IMR-90 (cell line): ENCODE measurements around the gene P2RX7. TPM values are rescaled to one million over a fixed set of nuclear protein-coding genes. Genes with fewer than 3 reads are reported as not detected.

Experiments
- ATAC-seq: fragments of 200-7000 bp; cut with Tn5 transposase; 2 replicates; pipeline ENCODE4 v1.9.1; 2020; ENCODE audit warnings: low read depth, mild to moderate bottlenecking, moderate library complexity
- BruUV-seq: library from RNA; stranded (reverse); fragments of 400-500 nt; replicated peaks from 2 replicates; lab custom pipeline; 2021; lab: Mats Ljungman, UMichigan
- CTCF ChIA-PET: fragments of 300-600 bp; formaldehyde crosslinking; extraction: SDS; loops from one replicate; lab custom pipeline; 2021; ENCODE audit warnings: antibody characterized with exemption; lab: Yijun Ruan, JAX
- POLR2A ChIA-PET: fragments of 300-600 bp; sonication (Branson Sonifier 250); formaldehyde crosslinking; loops from one replicate; lab custom pipeline; 2022; ENCODE audit warnings: antibody characterized with exemption; ENCODE audit not compliant: unreplicated experiment; lab: Charles Lee
- DNase-seq: peaks from one replicate; pipeline ENCODE4 v3.0.0; 2013
- H2AFZ ChIP-seq: replicated peaks from 2 replicates; pipeline ENCODE3; 2013; ENCODE audit warnings: low read length, mild to moderate bottlenecking; ENCODE audit not compliant: poor library complexity
- H2AK5ac ChIP-seq: 2 replicates; pipeline ENCODE4 v1.6.1; 2013; ENCODE audit warnings: low read depth, low read length, inconsistent platforms
- H2AK9ac ChIP-seq: replicated peaks from 2 replicates; pipeline ENCODE3; 2013; ENCODE audit warnings: mild to moderate bottlenecking, low read depth, low read length, moderate library complexity; ENCODE audit not compliant: poor library complexity
- H2BK120ac ChIP-seq: 2 replicates; pipeline ENCODE4 v1.6.1; 2013; ENCODE audit warnings: low read depth, low read length, inconsistent platforms
- H2BK15ac ChIP-seq: 3 replicates; pipeline ENCODE4 v1.6.1; 2013; ENCODE audit warnings: low read depth, low read length, inconsistent platforms
- H2BK20ac ChIP-seq: 2 replicates; pipeline ENCODE4 v1.6.1; 2013; ENCODE audit warnings: low read depth, mild to moderate bottlenecking, inconsistent platforms, low read length, moderate library complexity
- H2BK5ac ChIP-seq: 2 replicates; pipeline ENCODE4 v1.6.1; 2013; ENCODE audit warnings: mild to moderate bottlenecking, low read depth, low read length, inconsistent platforms; ENCODE audit not compliant: poor library complexity, severe bottlenecking
- H3K14ac ChIP-seq: replicated peaks from 2 replicates; pipeline ENCODE4 v1.6.1; 2013; ENCODE audit warnings: low read depth, low read length, inconsistent platforms
- H3K18ac ChIP-seq: 2 replicates; pipeline ENCODE4 v1.6.1; 2013; ENCODE audit warnings: low read depth, low read length, control low read depth
- H3K23ac ChIP-seq: 2 replicates; pipeline ENCODE4 v1.6.1; 2013; ENCODE audit warnings: low read depth, low read length, inconsistent platforms
- H3K27ac ChIP-seq: 2 replicates; pipeline ENCODE4 v1.5.1; 2013; ENCODE audit warnings: mild to moderate bottlenecking, control low read depth, low read length; ENCODE audit not compliant: insufficient read depth
- H3K27me3 ChIP-seq: 2 replicates; pipeline ENCODE4 v1.6.1; 2013; ENCODE audit warnings: low read length; ENCODE audit not compliant: control insufficient read depth, insufficient read depth
- H3K36me3 ChIP-seq: 2 replicates; pipeline ENCODE4 v1.6.1; 2013; ENCODE audit warnings: low read length, mixed read lengths; ENCODE audit not compliant: control insufficient read depth, insufficient read depth
- H3K4ac ChIP-seq: 2 replicates; pipeline ENCODE4 v1.6.1; 2013; ENCODE audit warnings: low read depth, low read length, inconsistent platforms
- H3K4me1 ChIP-seq: 2 replicates; pipeline ENCODE4 v1.6.1; 2013; ENCODE audit warnings: low read length, mixed read lengths; ENCODE audit not compliant: control insufficient read depth, insufficient read depth
- H3K4me2 ChIP-seq: 2 replicates; pipeline ENCODE4 v1.6.1; 2013; ENCODE audit warnings: low read depth, mild to moderate bottlenecking, control low read depth, low read length, moderate library complexity
- H3K4me3 ChIP-seq: 2 replicates; pipeline ENCODE4 v1.5.1; 2013; ENCODE audit warnings: low read depth, mild to moderate bottlenecking, control low read depth, low read length, moderate library complexity; ENCODE audit not compliant: insufficient read depth
- H3K56ac ChIP-seq: 2 replicates; pipeline ENCODE4 v1.6.1; 2013; ENCODE audit warnings: low read length, inconsistent platforms; ENCODE audit not compliant: insufficient read depth; ENCODE audit errors: extremely low read depth
- H3K79me1 ChIP-seq, 2 experiments: 2 replicates each; pipeline ENCODE4 v1.6.1; 2013; ENCODE audit warnings: low read length in 2 of 2, inconsistent platforms in 1 of 2, low read depth in 1 of 2
- H3K9ac ChIP-seq: 2 replicates; pipeline ENCODE4 v1.6.1; 2013; ENCODE audit warnings: low read depth, low read length, control low read depth
- H3K9me1 ChIP-seq: 2 replicates; pipeline ENCODE4 v1.6.1; 2013; ENCODE audit warnings: low read length, inconsistent platforms; ENCODE audit not compliant: insufficient read depth
- H3K9me3 ChIP-seq: 2 replicates; pipeline ENCODE4 v1.6.1; 2013; ENCODE audit warnings: low read length; ENCODE audit not compliant: control insufficient read depth, insufficient read depth
- H4K20me1 ChIP-seq: 2 replicates; pipeline ENCODE4 v1.6.1; 2013; ENCODE audit warnings: low read length, inconsistent platforms; ENCODE audit not compliant: insufficient read depth
- H4K5ac ChIP-seq: 2 replicates; pipeline ENCODE4 v1.6.1; 2013; ENCODE audit warnings: mild to moderate bottlenecking, low read depth, low read length, control low read depth
- H4K8ac ChIP-seq, 2 experiments: 2 replicates each; pipeline ENCODE4 v1.6.1; 2013; ENCODE audit warnings: low read depth in 2 of 2, low read length in 2 of 2, control low read depth in 1 of 2, inconsistent platforms in 1 of 2
- H4K91ac ChIP-seq: 2 replicates; pipeline ENCODE4 v1.6.1; 2013; ENCODE audit warnings: low read depth, low read length, inconsistent platforms; ENCODE audit not compliant: insufficient read depth
- BHLHE40 ChIP-seq: fragments of 150-350 bp; IDR thresholded peaks from 2 replicates; pipeline ENCODE4 v1.6.1; 2016; ENCODE audit warnings: mild to moderate bottlenecking, low read depth, low read length
- ELK1 ChIP-seq: fragments of 150-350 bp; IDR thresholded peaks from 2 replicates; pipeline ENCODE4 v1.6.1; 2016; ENCODE audit warnings: low read depth, mild to moderate bottlenecking, low read length, moderate library complexity, borderline replicate concordance
- MAZ ChIP-seq: IDR thresholded peaks from 2 replicates; pipeline ENCODE4 v1.6.1; 2012; ENCODE audit warnings: low read depth, mild to moderate bottlenecking, low read length, improper control_type of control experiment, moderate library complexity, borderline replicate concordance
- MXI1 ChIP-seq: IDR thresholded peaks from 2 replicates; pipeline ENCODE4 v1.6.1; 2012; ENCODE audit warnings: low read depth, mild to moderate bottlenecking, low read length, moderate library complexity, borderline replicate concordance
- POLR2A ChIP-seq: IDR thresholded peaks from 2 replicates; pipeline ENCODE4 v1.6.1; 2012; ENCODE audit warnings: mild to moderate bottlenecking, low read depth, low read length
- SMC3 ChIP-seq: fragments of 150-350 bp; IDR thresholded peaks from 2 replicates; pipeline ENCODE4 v1.6.1; 2016; ENCODE audit warnings: low read depth, mild to moderate bottlenecking, antibody characterized with exemption, low read length, moderate library complexity
- WGBS, 2 experiments: methylation state at CpG; one replicate each; pipeline versions ENCODE4 v1.1.5 to v1.1.7; 2013; ENCODE audit warnings: missing lambda C conversion rate in 2 of 2; ENCODE audit not compliant: insufficient read length in 1 of 2; ENCODE audit errors: extremely low coverage in 2 of 2; 5-methylcytosine and 5-hydroxymethylcytosine counted together
- dilution Hi-C: fragments of 300-500 bp; cut with HindIII; formaldehyde crosslinking; loops from one replicate; pipeline ENCODE4 v1.14.3; 2018; ENCODE audit warnings: low sequenced_read_pairs; ENCODE audit not compliant: unreplicated experiment
- in situ Hi-C: fragments of 300-500 bp; cut with MboI; formaldehyde crosslinking; loops from 3 replicates; pipeline ENCODE4 v1.14.3; 2019; ENCODE audit warnings: low sequenced_read_pairs, inconsistent platforms, mixed read lengths
- intact Hi-C: fragments of 100-400 bp; cut with micrococcal nuclease; formaldehyde crosslinking; loops from 2 replicates; pipeline ENCODE4 v1.10.0; 2022
- polyA plus RNA-seq, 3 experiments: library from polyadenylated mRNA; depleted of rRNA; stranded (reverse); fragments of >200 nt; gene quantifications; 2 replicates each; pipeline ENCODE4 v1.2.3, GENCODE V29; 2012; ENCODE audit warnings: low replicate concordance in 1 of 3
- total RNA-seq: library from RNA; depleted of rRNA; stranded (reverse); fragments of >200 nt; gene quantifications from 2 replicates; pipeline ENCODE4 v1.2.3, GENCODE V29; 2012
- TF ChIP-seq, protein P1 (sequence below): fragments of 150-350 bp; IDR thresholded peaks from 2 replicates; pipeline ENCODE4 v1.6.1; 2017; ENCODE audit warnings: mild to moderate bottlenecking, antibody characterized with exemption, low read length, low read depth

P2RX7 gene
- total and polyA plus RNA-seq, 2 of the 4 experiments (the other 2 are of a cell fraction), result 0.07 to 0.18 TPM

- Histone ChIP-seq H4K5ac (no peak overlapping the region), H3K23ac (no peak overlapping the region), H3K27me3 (peaks cover 9% of the 10 kb centered on the region), H3K4me1 (no peaks in the 10 kb centered on the region), H2BK5ac (no peak overlapping the region), H3K36me3 (no peaks in the 10 kb centered on the region), H3K4me3 (no peak overlapping the region), H3K56ac (no peak overlapping the region), H2BK15ac (no peak overlapping the region), H2BK20ac (no peak overlapping the region), H3K27ac (no peak overlapping the region), H3K4ac (no peak overlapping the region), H3K4me2 (no peak overlapping the region), H3K9ac (no peak overlapping the region), H3K18ac (no peak overlapping the region), H2BK120ac (no peak overlapping the region), H2AK5ac (no peak overlapping the region), H2AK9ac (no peak overlapping the region), H4K91ac (no peak overlapping the region), H4K20me1 (no peaks in the 10 kb centered on the region), H3K9me1 (no peaks in the 10 kb centered on the region; the same call in 1 of the 2 replicates), H3K9me3 (no peaks in the 10 kb centered on the region), H2AFZ (no peak overlapping the region), H3K79me1 (no peaks in the 10 kb centered on the region), H3K14ac (no peak overlapping the region), H4K8ac (no peak overlapping the region)
- in situ Hi-C loops (no loop called here), dilution Hi-C loops (no loop called here), intact Hi-C loops (no loop called here)
- no CpG with 5 or more reads among the region's 9 CpGs for WGBS, 2 experiments
- ChIA-PET CTCF (no interaction called here), POLR2A (no interaction called here)
- ATAC-seq, result no peak
- TF ChIP-seq MXI1, result no peak
- TF ChIP-seq MAZ, result no peak
- TF ChIP-seq, protein P1, sequence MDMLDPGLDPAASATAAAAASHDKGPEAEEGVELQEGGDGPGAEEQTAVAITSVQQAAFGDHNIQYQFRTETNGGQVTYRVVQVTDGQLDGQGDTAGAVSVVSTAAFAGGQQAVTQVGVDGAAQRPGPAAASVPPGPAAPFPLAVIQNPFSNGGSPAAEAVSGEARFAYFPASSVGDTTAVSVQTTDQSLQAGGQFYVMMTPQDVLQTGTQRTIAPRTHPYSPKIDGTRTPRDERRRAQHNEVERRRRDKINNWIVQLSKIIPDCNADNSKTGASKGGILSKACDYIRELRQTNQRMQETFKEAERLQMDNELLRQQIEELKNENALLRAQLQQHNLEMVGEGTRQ, result no peak
- no peak for TF ChIP-seq SMC3
- no peak for TF ChIP-seq POLR2A
- no peak for TF ChIP-seq ELK1
- TF ChIP-seq BHLHE40, result no peak
- DNase-seq, result no peak
- no TSS peak for BruUV-seq
Observed at GRCh38 chr12:121165316-121165715, 32.6 kb downstream of the P2RX7 start.
